ENCODE data around the gene IRF6. TPM values are rescaled to one million over a fixed set of nuclear protein-coding genes. Genes with fewer than 3 reads are reported as not detected.

IRF6 gene
- polyA plus RNA-seq, 1 of the 3 experiments (the other 2 are of a cell fraction) = 0.94 TPM

DNA sequence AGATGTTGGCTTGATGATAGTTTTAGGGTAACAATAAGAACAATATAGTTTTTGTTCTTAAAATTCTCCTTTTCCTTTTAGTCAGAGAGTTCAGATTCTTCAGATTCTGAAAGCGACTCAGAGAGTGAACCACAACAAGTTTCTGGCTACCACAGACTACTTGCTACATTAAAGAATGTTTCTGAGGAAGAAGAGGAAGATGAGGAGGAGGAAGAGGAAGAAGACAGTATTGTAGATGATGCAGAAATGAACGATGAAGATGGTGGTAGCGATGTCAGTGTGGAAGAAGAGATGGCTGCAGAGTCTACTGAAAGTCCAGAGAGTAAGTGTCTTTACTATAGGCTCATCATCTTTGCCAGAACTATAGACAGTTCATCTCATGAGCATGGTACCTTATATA is 24.8 kb upstream of the IRF6 start:
- no peak overlapping the region for H3K4me3 ChIP-seq (ENCODE audit: low read depth in 2 of 2, low read length in 1 of 2)
- H2AFZ ChIP-seq (ENCODE audit: low read depth) = no peak overlapping the region
- TF ChIP-seq ELF1 (IDR thresholded peaks at IDR 0.05) = no peak
- TF ChIP-seq, protein P1, sequence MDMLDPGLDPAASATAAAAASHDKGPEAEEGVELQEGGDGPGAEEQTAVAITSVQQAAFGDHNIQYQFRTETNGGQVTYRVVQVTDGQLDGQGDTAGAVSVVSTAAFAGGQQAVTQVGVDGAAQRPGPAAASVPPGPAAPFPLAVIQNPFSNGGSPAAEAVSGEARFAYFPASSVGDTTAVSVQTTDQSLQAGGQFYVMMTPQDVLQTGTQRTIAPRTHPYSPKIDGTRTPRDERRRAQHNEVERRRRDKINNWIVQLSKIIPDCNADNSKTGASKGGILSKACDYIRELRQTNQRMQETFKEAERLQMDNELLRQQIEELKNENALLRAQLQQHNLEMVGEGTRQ (IDR thresholded peaks at IDR 0.05; ENCODE audit: borderline replicate concordance, low read depth, low read length) = no peak
- TF ChIP-seq, protein P2, sequence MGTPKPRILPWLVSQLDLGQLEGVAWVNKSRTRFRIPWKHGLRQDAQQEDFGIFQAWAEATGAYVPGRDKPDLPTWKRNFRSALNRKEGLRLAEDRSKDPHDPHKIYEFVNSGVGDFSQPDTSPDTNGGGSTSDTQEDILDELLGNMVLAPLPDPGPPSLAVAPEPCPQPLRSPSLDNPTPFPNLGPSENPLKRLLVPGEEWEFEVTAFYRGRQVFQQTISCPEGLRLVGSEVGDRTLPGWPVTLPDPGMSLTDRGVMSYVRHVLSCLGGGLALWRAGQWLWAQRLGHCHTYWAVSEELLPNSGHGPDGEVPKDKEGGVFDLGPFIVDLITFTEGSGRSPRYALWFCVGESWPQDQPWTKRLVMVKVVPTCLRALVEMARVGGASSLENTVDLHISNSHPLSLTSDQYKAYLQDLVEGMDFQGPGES (IDR thresholded peaks at IDR 0.05; ENCODE audit: low read depth, low read length) = no peak
- TF ChIP-seq, protein P3, sequence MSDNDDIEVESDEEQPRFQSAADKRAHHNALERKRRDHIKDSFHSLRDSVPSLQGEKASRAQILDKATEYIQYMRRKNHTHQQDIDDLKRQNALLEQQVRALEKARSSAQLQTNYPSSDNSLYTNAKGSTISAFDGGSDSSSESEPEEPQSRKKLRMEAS (IDR thresholded peaks at IDR 0.05; ENCODE audit: low read depth) = no peak
- TF ChIP-seq NFIC (IDR thresholded peaks at IDR 0.05; ENCODE audit: borderline replicate concordance) = no peak
- no peak for TF ChIP-seq TAF1 (IDR thresholded peaks at IDR 0.05; ENCODE audit: borderline replicate concordance, low read depth, low read length)
- no peak for DNase-seq
- peak overlapping the region; percentile 37; the same call in 1 of the 2 replicates for H3K9ac ChIP-seq
- ChIA-PET CTCF (interaction anchor here (4.3 kb wide), 1 partner anchor 30 kb away, joined by 14 read pairs; no protein-coding TSS in a partner anchor), POLR2A (no interaction called here)
- H3K4me2 ChIP-seq = peak overlapping the region; percentile 49
- peaks cover 56 to 58% of the 10 kb centered on the region in 2 experiments for H3K36me3 ChIP-seq (replicated peaks in 1 of 2; ENCODE audit: control insufficient read depth in 1 of 2, insufficient read depth in 2 of 2, low read length in 1 of 2)
- H3K27me3 ChIP-seq (ENCODE audit: insufficient read depth) = no peaks in the 10 kb centered on the region
- 94% methylated on average over 3 of the region's 3 CpGs for WGBS (ENCODE audit: low lambda C conversion rate)
- H3K27ac ChIP-seq (ENCODE audit: low read depth in 2 of 2, low read length in 1 of 2) = peak overlapping the region in 1 of 2 experiments; percentile 98; a peak in 3 of 4 replicates
- peaks cover 62% of the 10 kb centered on the region for H3F3A ChIP-seq (replicated peaks; ENCODE audit: insufficient read depth)
- H3K9me3 ChIP-seq = no peaks in the 10 kb centered on the region
- H3K9me2 ChIP-seq = no peaks in the 10 kb centered on the region
- H3K4me1 ChIP-seq (ENCODE audit: control insufficient read depth in 1 of 2, insufficient read depth in 2 of 2, low read depth in 1 of 2, low read length in 1 of 2) = peaks cover 2 to 45% of the 10 kb centered on the region in 2 experiments
- H3K79me2 ChIP-seq (ENCODE audit: insufficient read depth) = peaks cover 58% of the 10 kb centered on the region
- no peaks in the 10 kb centered on the region for H4K20me1 ChIP-seq (ENCODE audit: insufficient read depth)

DNA sequence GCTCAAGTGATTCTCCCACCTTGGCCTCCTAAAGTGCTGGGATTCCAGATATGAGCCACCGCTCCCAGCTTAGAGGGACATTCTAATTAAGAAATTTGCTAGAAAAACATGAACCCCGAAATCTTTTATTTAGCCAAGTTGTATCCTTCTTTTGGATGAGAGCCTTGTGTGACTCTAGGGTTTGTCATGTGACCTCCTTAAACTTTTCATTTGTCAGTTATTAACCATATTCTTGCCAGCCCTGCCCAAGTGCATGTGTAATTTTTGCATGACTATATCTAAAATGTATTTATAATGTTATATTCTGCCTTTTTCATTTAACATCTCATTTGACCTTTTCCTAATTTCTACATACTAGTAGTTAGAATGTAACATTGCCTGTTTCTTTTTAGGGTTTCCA is 23.8 kb upstream of the IRF6 start:
- H3K27me3 ChIP-seq (ENCODE audit: insufficient read depth) = no peaks in the 10 kb centered on the region
- WGBS (ENCODE audit: low lambda C conversion rate) = 87% methylated on average over 2 of the region's 2 CpGs
- H3K9ac ChIP-seq = peak overlapping the region; percentile 37; the same call in 1 of the 2 replicates
- H3K4me2 ChIP-seq = peak overlapping the region; percentile 49
- peaks cover 58% of the 10 kb centered on the region for H3K79me2 ChIP-seq (ENCODE audit: insufficient read depth)
- H3K4me3 ChIP-seq (ENCODE audit: low read depth in 2 of 2, low read length in 1 of 2) = peak overlapping the region in 1 of 2 experiments; percentile 42; a peak in 2 of 4 replicates
- H3F3A ChIP-seq (replicated peaks; ENCODE audit: insufficient read depth) = peaks cover 62% of the 10 kb centered on the region
- no peak overlapping the region for H2AFZ ChIP-seq (ENCODE audit: low read depth)
- no peak for DNase-seq
- peaks cover 46 to 49% of the 10 kb centered on the region in 2 experiments for H3K36me3 ChIP-seq (replicated peaks in 1 of 2; ENCODE audit: control insufficient read depth in 1 of 2, insufficient read depth in 2 of 2, low read length in 1 of 2)
- no peaks in the 10 kb centered on the region for H3K9me2 ChIP-seq
- ChIA-PET CTCF (no interaction called here), POLR2A (no interaction called here)
- H4K20me1 ChIP-seq (ENCODE audit: insufficient read depth) = no peaks in the 10 kb centered on the region
- TF ChIP-seq GATA2 (CRISPR knock-in tag; IDR thresholded peaks at IDR 0.05) = no peak
- TF ChIP-seq, protein P4, sequence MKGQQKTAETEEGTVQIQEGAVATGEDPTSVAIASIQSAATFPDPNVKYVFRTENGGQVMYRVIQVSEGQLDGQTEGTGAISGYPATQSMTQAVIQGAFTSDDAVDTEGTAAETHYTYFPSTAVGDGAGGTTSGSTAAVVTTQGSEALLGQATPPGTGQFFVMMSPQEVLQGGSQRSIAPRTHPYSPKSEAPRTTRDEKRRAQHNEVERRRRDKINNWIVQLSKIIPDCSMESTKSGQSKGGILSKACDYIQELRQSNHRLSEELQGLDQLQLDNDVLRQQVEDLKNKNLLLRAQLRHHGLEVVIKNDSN (IDR thresholded peaks at IDR 0.05; ENCODE audit: borderline replicate concordance, low read depth) = peak; percentile 49; the same call in 1 of the 2 replicates
- no peaks in the 10 kb centered on the region for H3K9me3 ChIP-seq
- H3K27ac ChIP-seq (ENCODE audit: low read depth in 2 of 2, low read length in 1 of 2) = peak overlapping the region in 1 of 2 experiments; percentile 98; a peak in 3 of 4 replicates
- H3K4me1 ChIP-seq (ENCODE audit: control insufficient read depth in 1 of 2, insufficient read depth in 2 of 2, low read depth in 1 of 2, low read length in 1 of 2) = peaks cover 2 to 37% of the 10 kb centered on the region in 2 experiments
